ENCODE measurements around the gene NFKBIZ. TPM values are rescaled to one million over a fixed set of nuclear protein-coding genes. Genes with fewer than 3 reads are reported as not detected.
"Not testable (repeated sequence)": the region's sequence is repeated elsewhere in the genome, so short reads cannot be mapped to it uniquely, and the experiment has no call there.

Gene NFKBIZ
- total RNA-seq, 1 donor from 2014 or later: 122 TPM

DNA sequence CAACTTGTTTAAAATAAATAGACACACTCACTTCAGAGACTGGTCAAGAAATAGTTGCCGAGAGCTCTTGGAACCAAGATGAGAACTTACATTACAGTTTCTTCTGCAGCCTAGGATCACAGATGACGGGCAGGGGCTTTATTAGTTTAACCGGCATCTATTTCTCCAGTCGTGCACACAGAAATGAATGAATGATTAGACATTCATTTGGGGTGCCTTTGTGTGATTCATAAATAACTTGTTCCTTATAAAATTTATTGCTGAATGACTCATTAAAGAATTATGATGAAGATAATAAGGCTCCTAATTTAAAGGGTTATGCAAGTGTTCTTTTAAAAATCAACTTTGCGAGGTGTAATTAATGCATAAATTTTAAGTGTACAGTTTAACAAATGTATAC is 20.8 kb downstream of the NFKBIZ start:
- no peak overlapping the region for H3K4me3 Mint-ChIP-seq (ENCODE audit: low read depth)
- intact Hi-C loops (cut with micrococcal nuclease): no loop called here
- peaks cover 4% of the 10 kb centered on the region for H3K27me3 Mint-ChIP-seq (ENCODE audit: low read depth)
- no peaks in the 10 kb centered on the region for H3K9me3 Mint-ChIP-seq
- peaks cover 7% of the 10 kb centered on the region for H3K4me1 Mint-ChIP-seq (ENCODE audit: low read depth)
- no peak for DNase-seq (ENCODE audit: low spot score)
- no peaks in the 10 kb centered on the region for H3K36me3 Mint-ChIP-seq (ENCODE audit: low read depth)
- H3K27ac Mint-ChIP-seq: no peak overlapping the region

DNA sequence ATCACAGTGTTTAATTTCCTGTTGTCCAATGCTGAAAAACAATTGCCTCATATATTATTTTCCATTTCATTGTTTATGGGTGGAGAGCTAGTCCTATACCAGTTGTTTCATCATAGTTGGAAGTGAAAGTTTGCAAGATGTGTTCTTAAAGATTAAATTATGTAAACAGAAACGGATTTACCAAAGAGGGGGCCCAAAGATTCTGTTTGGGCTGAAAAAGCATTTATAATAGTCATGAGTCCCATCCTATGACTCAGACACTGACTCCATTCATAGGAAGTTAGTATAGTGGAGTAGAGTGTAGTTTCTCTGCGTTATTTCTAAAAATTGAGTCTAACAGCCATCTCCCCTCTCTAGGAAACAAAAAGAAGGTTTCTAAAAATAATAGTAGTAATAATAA is 24.3 kb downstream of the NFKBIZ start:
- DNase-seq (ENCODE audit: low spot score): no peak
- H3K27me3 Mint-ChIP-seq (ENCODE audit: low read depth): peaks cover 8% of the 10 kb centered on the region
- H3K4me1 Mint-ChIP-seq (ENCODE audit: low read depth): no peaks in the 10 kb centered on the region
- no peak overlapping the region for H3K27ac Mint-ChIP-seq
- H3K9me3 Mint-ChIP-seq: no peaks in the 10 kb centered on the region
- no peak overlapping the region for H3K4me3 Mint-ChIP-seq (ENCODE audit: low read depth)
- intact Hi-C loops (cut with micrococcal nuclease): no loop called here
- no peaks in the 10 kb centered on the region for H3K36me3 Mint-ChIP-seq (ENCODE audit: low read depth)

DNA sequence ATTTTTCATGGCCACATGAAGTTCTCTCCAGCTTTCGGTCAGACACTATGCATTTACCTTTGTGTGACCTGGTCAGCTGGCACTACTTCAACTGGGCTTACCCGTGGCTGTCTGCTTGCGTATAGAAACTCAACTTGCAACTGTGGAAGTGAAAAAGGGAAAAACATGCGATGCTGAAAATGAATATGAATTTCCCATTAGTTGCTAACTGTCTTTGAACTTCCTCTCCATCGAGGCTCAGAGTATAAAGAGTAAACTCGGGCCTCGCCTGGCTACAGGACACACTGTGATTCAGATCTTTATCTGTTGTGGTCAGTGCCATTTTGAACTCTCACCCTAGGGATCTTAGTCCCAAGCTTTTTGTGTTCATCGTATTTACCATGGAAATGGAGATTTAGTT is 26.8 kb downstream of the NFKBIZ start:
- Mint-ChIP-seq H3K27ac (no peak overlapping the region), H3K27me3 (ENCODE audit: low read depth) (peaks cover 12% of the 10 kb centered on the region), H3K4me3 (ENCODE audit: low read depth) (no peak overlapping the region), H3K36me3 (ENCODE audit: low read depth) (no peaks in the 10 kb centered on the region), H3K4me1 (ENCODE audit: low read depth) (peaks cover 4% of the 10 kb centered on the region), H3K9me3 (no peaks in the 10 kb centered on the region)
- DNase-seq (ENCODE audit: low spot score): no peak
- intact Hi-C loops (cut with micrococcal nuclease): no loop called here

DNA sequence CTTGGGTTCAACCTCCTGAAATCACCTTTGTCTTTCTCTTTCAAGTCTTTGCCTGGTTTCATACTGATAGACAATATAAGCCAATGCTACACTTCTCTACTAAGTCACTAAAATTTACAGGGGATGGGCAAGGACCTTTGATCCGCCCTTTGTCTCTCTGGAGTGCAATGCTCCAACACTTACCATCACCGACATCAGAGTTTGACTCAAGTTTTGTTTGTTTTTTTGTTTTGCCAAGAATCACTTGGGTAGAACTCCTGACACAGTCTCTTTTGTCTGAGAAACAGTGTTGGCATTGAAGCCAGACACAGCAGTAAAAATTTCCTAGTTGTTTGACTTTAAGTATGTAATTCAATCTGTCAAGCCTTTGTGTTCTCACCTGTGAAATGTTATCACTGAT is 29.3 kb downstream of the NFKBIZ start:
- peaks cover 4% of the 10 kb centered on the region for H3K4me1 Mint-ChIP-seq (ENCODE audit: low read depth)
- peaks cover 8% of the 10 kb centered on the region for H3K27me3 Mint-ChIP-seq (ENCODE audit: low read depth)
- H3K9me3 Mint-ChIP-seq: no peaks in the 10 kb centered on the region
- H3K27ac Mint-ChIP-seq: no peak overlapping the region
- intact Hi-C loops (cut with micrococcal nuclease): no loop called here
- H3K36me3 Mint-ChIP-seq (ENCODE audit: low read depth): no peaks in the 10 kb centered on the region
- H3K4me3 Mint-ChIP-seq (ENCODE audit: low read depth): no peak overlapping the region
- DNase-seq (ENCODE audit: low spot score): no peak

DNA sequence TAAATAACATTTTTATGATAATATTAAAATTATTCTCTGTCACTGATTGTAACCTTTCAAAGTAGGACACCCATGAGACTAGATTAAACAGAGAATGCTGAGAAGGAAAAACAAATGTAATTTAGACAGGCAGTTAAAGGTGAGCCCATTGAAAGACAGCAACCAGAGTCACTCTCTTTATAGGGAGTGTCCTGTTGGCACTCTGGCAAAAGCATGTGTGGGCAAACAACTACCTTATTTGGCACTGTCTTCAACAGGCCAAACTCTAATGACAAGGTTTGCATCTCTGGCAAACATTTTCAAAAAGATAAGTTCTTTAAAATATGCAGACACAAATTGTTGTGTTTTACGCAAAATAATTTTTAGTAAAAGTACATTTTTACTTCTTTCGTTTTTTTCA is 29.8 kb downstream of the NFKBIZ start:
- no peak overlapping the region for H3K27ac Mint-ChIP-seq
- no peak overlapping the region for H3K4me3 Mint-ChIP-seq (ENCODE audit: low read depth)
- no peaks in the 10 kb centered on the region for H3K9me3 Mint-ChIP-seq
- H3K4me1 Mint-ChIP-seq (ENCODE audit: low read depth): peaks cover 4% of the 10 kb centered on the region
- intact Hi-C loops (cut with micrococcal nuclease): no loop called here
- peaks cover 8% of the 10 kb centered on the region for H3K27me3 Mint-ChIP-seq (ENCODE audit: low read depth)
- DNase-seq (ENCODE audit: low spot score): no peak
- no peaks in the 10 kb centered on the region for H3K36me3 Mint-ChIP-seq (ENCODE audit: low read depth)

DNA sequence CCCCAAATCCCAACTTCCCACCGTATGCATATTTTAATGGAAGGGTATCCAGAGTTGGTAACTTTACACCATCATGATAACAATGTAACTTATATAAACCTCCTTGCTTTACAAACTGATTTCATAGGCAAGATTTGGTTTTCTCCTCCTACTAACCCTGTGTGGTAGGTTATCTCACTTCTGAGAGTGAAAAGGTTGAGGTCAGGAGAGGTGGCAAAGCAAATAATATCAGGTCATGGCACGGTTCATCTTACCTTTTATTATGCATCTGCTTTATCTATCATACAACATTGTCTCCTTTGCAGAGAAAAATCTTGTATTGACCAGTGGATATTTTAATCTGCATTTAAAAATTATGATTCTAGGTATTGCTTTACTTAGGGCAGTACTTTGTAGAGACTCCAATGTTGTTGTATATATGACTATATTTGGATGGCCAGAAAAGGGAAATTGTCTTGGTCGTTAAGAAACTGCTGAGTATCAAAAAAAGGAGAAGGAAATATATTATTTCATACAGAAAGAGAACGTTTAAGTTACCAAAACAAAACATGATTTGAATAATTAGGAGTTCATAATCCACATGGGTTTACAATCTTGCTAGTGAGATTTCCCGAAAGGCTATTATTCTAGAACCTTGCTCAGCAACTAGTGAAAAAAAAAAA is 30.4 kb downstream of the NFKBIZ start:
- intact Hi-C loops (cut with micrococcal nuclease): no loop called here
- Mint-ChIP-seq H3K36me3 (ENCODE audit: low read depth) (no peaks in the 10 kb centered on the region), H3K4me3 (ENCODE audit: low read depth) (no peak overlapping the region), H3K4me1 (ENCODE audit: low read depth) (peaks cover 4% of the 10 kb centered on the region), H3K27ac (no peak overlapping the region), H3K9me3 (peaks cover 1% of the 10 kb centered on the region), H3K27me3 (ENCODE audit: low read depth) (peaks cover 8% of the 10 kb centered on the region)
- no peak for DNase-seq (ENCODE audit: low spot score)

DNA sequence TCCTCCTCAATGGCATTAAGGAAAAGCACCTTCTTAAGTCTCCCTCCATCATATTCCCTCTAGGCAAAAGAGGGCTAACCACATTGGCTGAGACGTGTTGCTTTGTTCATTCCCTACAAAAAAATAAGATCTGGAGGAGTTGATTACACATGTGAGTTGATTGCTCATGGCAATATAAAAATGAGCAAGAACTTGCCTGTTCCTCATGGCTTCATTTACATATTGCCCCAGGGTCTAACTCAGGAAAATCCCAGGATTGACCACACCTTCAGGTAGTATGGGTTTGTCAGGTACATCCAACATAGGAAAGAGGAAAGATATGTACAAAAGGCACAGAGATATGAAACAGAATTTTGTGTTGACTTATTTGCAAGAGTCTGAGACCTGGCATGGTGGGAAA is 35.5 kb downstream of the NFKBIZ start:
- no peak overlapping the region for H3K4me3 Mint-ChIP-seq (ENCODE audit: low read depth)

DNA sequence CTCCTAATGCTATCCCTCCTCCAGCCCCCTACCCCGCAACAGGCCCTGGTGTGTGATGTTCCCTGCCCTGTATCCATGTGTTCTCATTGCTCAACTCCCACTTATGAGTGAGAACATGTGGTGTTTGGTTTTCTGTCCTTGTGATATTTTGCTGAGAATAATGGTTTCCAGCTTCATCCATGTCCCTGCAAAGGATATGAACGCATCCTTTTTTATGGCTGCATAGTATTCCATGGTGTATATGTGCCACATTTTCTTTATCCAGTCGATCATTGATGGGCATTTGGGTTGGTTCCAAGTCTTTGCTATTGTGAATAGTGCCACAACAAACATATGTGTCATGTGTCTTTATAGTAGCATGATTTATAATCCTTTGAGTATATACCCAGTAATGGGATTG is 36.3 kb downstream of the NFKBIZ start:
- H3K4me3 Mint-ChIP-seq (ENCODE audit: low read depth); H3K4me1 Mint-ChIP-seq (ENCODE audit: low read depth); intact Hi-C loops (cut with micrococcal nuclease); DNase-seq (ENCODE audit: low spot score); H3K36me3 Mint-ChIP-seq (ENCODE audit: low read depth); H3K27me3 Mint-ChIP-seq (ENCODE audit: low read depth); H3K27ac Mint-ChIP-seq: not testable (repeated sequence)
- peaks cover 13% of the 10 kb centered on the region for H3K9me3 Mint-ChIP-seq

More for the DNA sequence above, 35.5 kb downstream of the NFKBIZ start:
- Mint-ChIP-seq H3K9me3 (peaks cover 13% of the 10 kb centered on the region), H3K27me3 (ENCODE audit: low read depth) (no peaks in the 10 kb centered on the region), H3K27ac (no peak overlapping the region), H3K36me3 (ENCODE audit: low read depth) (no peaks in the 10 kb centered on the region), H3K4me1 (ENCODE audit: low read depth) (peaks cover 1% of the 10 kb centered on the region)
- DNase-seq (ENCODE audit: low spot score): no peak
- intact Hi-C loops (cut with micrococcal nuclease): no loop called here

DNA sequence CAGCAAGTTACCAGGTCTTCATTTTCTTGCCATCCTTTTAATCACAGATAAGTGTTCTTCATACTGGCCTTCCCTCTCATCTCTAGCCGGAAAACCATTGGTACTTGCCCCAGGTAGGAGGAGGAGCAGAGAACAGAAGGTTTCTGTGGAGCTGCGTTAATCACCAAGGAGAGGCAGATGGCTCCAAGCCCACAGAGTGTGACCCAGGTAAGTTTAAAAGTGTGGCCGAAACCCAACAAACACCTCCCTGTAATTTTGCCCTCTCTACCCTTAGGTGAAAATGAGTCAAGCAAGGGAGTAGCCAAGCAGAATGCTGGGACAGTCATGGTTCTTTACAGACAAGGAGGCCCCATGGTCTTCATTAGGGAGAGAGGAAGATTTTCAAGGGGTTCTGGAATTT is 37.3 kb downstream of the NFKBIZ start:
- no peak overlapping the region for H3K27ac Mint-ChIP-seq
- intact Hi-C loops (cut with micrococcal nuclease): no loop called here
- no peak overlapping the region for H3K4me3 Mint-ChIP-seq (ENCODE audit: low read depth)
- H3K36me3 Mint-ChIP-seq (ENCODE audit: low read depth): no peaks in the 10 kb centered on the region
- H3K9me3 Mint-ChIP-seq: peaks cover 13% of the 10 kb centered on the region
- H3K27me3 Mint-ChIP-seq (ENCODE audit: low read depth): no peaks in the 10 kb centered on the region
- H3K4me1 Mint-ChIP-seq (ENCODE audit: low read depth): peaks cover 2% of the 10 kb centered on the region
- DNase-seq (ENCODE audit: low spot score): no peak

DNA sequence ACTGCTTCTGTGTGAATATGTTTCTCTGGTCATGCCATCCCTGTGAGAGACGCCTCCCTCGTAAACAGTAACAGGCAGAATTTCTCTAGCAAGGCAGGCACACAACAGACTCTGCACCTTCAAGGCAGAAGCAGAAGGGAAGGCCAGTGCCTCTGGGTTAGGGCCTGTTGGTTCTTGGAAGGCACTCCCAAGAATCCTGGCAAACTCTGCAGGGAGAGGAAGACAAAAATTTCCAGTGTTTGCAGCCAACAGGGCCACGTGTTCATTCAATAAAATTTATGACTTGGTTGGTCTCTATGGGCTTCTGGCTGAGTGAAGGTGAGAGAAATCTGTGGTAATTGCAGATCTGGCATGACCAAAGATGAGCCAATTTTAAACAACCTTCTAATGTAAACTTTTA is 39.3 kb downstream of the NFKBIZ start:
- H3K36me3 Mint-ChIP-seq (ENCODE audit: low read depth): no peaks in the 10 kb centered on the region
- H3K4me1 Mint-ChIP-seq (ENCODE audit: low read depth): peaks cover 2% of the 10 kb centered on the region
- no peaks in the 10 kb centered on the region for H3K27me3 Mint-ChIP-seq (ENCODE audit: low read depth)
- intact Hi-C loops (cut with micrococcal nuclease): no loop called here
- H3K4me3 Mint-ChIP-seq (ENCODE audit: low read depth): no peak overlapping the region
- DNase-seq (ENCODE audit: low spot score): no peak
- peaks cover 13% of the 10 kb centered on the region for H3K9me3 Mint-ChIP-seq
- no peak overlapping the region for H3K27ac Mint-ChIP-seq

DNA sequence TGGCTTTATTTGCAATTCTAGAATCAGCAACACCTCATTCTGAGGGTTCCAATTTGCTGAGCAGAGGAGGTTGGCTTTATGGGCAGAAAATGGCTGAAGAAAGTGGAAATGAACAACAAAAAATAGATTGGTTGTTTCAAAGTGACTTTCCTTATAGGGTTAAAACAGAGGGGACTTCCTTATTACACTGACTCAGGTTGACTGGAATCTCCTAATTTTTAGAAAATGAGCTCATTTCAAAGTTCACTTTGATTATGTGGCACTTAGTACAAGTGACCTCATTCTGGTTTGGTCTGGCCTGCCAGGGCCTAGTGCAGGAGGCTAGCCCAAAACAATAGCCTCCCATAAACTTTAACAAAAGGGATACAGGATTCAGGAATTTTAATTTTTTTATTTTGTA is 41.4 kb downstream of the NFKBIZ start:
- intact Hi-C loops (cut with micrococcal nuclease): no loop called here
- DNase-seq (ENCODE audit: low spot score): no peak
- Mint-ChIP-seq H3K4me1 (ENCODE audit: low read depth) (peaks cover 2% of the 10 kb centered on the region), H3K27me3 (ENCODE audit: low read depth) (no peaks in the 10 kb centered on the region), H3K4me3 (ENCODE audit: low read depth) (no peak overlapping the region), H3K36me3 (ENCODE audit: low read depth) (no peaks in the 10 kb centered on the region), H3K27ac (no peak overlapping the region), H3K9me3 (peaks cover 13% of the 10 kb centered on the region)

DNA sequence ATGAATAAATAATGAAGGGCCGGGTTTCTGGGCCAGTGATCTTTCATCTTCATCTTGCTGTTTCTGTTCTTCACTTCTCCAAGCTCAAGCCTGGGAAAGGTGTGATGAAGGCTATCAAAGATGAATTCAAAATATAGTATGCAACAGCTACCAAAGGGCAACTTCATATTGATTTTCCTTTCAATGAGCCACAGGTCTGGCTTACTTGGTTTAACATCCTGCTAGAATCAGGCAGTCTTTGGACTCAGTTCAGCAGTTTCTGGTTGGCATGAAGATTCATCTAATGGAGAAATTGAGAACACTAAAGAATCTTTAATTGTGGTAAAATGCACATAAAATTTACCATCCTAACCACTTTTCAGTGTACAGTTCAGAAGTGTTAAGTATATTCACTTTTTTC is 43.3 kb downstream of the NFKBIZ start:
- Mint-ChIP-seq H3K27ac (no peak overlapping the region), H3K4me1 (ENCODE audit: low read depth) (peaks cover 2% of the 10 kb centered on the region), H3K27me3 (ENCODE audit: low read depth) (no peaks in the 10 kb centered on the region), H3K9me3 (peaks cover 14% of the 10 kb centered on the region), H3K4me3 (ENCODE audit: low read depth) (no peak overlapping the region), H3K36me3 (ENCODE audit: low read depth) (no peaks in the 10 kb centered on the region)
- DNase-seq (ENCODE audit: low spot score): no peak
- intact Hi-C loops (cut with micrococcal nuclease): no loop called here

DNA sequence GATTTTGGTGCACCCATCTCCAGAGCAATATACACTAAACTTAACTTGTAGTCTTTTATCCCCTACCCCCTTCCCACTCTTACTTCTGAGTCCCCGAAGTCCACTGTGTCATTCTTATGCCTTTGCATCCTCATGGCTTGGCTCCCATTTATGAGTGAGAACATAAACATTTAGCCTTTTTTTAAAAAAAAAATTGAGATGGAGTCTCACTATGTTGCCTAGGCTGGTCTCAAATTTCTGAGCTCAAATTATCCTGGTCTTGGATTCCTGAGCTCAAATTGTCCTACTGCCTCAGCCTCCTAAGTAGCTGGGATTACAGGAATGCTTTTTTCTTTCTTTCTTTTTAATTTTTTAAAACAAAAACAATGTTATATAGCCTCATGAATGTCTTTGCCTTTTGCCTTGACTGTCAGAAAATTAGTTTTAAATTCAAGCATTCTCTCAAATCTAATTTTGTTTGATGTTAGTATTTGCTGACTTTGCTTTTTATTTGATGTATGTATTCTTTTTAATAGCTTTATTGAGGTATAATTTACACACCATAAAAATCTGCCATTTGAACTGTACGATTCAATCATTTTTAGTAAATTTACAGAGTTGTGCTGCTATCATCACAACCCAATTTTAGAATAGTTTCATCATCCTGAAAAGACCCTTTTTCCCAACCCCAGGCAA is 46.9 kb downstream of the NFKBIZ start:
- no peaks in the 10 kb centered on the region for H3K36me3 Mint-ChIP-seq (ENCODE audit: low read depth)
- no peak overlapping the region for H3K4me3 Mint-ChIP-seq (ENCODE audit: low read depth)
- DNase-seq (ENCODE audit: low spot score): no peak
- H3K27me3 Mint-ChIP-seq (ENCODE audit: low read depth): no peaks in the 10 kb centered on the region
- peaks cover 3% of the 10 kb centered on the region for H3K4me1 Mint-ChIP-seq (ENCODE audit: low read depth)
- H3K27ac Mint-ChIP-seq: no peak overlapping the region
- peaks cover 14% of the 10 kb centered on the region for H3K9me3 Mint-ChIP-seq
- intact Hi-C loops (cut with micrococcal nuclease): no loop called here
